HuH-7 (cell line): ENCODE results near the gene AKNA.

Source experiments
- DNase-seq: peaks from one replicate; pipeline ENCODE4 v3.0.0; 2011; ENCODE audit warnings: low spot score

Gene AKNA, protein sequence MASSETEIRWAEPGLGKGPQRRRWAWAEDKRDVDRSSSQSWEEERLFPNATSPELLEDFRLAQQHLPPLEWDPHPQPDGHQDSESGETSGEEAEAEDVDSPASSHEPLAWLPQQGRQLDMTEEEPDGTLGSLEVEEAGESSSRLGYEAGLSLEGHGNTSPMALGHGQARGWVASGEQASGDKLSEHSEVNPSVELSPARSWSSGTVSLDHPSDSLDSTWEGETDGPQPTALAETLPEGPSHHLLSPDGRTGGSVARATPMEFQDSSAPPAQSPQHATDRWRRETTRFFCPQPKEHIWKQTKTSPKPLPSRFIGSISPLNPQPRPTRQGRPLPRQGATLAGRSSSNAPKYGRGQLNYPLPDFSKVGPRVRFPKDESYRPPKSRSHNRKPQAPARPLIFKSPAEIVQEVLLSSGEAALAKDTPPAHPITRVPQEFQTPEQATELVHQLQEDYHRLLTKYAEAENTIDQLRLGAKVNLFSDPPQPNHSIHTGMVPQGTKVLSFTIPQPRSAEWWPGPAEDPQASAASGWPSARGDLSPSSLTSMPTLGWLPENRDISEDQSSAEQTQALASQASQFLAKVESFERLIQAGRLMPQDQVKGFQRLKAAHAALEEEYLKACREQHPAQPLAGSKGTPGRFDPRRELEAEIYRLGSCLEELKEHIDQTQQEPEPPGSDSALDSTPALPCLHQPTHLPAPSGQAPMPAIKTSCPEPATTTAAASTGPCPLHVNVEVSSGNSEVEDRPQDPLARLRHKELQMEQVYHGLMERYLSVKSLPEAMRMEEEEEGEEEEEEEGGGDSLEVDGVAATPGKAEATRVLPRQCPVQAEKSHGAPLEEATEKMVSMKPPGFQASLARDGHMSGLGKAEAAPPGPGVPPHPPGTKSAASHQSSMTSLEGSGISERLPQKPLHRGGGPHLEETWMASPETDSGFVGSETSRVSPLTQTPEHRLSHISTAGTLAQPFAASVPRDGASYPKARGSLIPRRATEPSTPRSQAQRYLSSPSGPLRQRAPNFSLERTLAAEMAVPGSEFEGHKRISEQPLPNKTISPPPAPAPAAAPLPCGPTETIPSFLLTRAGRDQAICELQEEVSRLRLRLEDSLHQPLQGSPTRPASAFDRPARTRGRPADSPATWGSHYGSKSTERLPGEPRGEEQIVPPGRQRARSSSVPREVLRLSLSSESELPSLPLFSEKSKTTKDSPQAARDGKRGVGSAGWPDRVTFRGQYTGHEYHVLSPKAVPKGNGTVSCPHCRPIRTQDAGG (N-terminal part only)

DNA sequence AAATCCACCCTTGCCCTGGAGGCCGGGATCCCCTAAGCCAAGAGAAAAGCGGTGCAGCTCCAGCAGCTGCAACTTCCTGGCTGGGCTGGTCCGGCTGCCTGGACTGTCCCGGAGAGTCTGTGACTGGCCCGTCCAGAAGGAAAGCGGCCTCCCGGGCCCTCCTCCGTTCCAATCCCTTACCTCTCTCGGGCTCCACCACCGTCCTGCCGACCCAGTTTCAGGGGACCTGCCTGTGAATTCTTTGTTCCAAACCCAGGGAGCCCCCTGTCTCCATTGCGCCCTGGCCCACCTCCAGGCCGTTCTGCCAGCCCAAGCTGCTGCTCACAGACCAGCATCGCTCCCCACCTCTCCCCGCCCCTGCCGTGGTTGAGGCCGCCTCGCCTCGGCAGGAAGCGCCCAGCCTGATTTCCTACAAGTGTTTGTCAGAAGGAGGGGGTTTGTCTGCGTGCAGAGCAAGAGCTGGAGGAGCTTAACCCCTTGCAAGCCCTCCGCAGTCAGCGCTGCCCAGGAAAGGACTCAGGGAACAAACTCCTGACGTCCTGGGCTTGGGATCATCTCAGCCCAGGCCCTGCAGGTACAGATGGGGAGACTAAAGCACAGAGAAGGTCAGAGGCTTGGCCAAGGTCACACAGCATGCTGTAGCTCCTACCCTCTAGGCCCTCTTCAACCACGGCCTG, at the start of gene AKNA:
TSS of gene AKNA (minus strand) at position 303 of the 677 bp plus-strand sequence. CDS start 6,649 bp downstream, outside the sequence.
- no peak for DNase-seq

DNA sequence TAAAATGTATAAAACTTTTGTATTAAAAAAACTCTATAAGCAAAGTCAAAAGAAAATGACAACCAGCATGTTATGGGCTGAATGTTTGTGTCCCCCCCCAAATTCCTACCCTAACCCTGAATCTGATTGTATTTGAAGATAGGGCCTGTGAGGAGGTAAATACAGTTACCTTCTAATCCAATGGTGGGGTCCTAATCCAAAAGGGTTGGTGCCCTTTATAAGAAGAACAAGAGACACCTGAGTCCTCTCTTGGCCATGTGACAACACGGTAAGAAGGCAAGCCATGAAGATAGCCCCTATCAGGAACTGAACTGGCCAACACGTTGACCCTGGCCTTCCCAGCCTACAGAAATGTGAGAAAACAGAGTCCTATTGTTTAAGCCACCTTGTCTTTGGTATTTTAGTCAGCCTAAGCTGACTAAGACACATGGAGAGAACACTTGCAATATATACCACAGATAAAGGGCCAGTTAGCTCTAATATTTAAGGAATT, 49.7 kb upstream of the AKNA start:
- DNase-seq, result no peak

DNA sequence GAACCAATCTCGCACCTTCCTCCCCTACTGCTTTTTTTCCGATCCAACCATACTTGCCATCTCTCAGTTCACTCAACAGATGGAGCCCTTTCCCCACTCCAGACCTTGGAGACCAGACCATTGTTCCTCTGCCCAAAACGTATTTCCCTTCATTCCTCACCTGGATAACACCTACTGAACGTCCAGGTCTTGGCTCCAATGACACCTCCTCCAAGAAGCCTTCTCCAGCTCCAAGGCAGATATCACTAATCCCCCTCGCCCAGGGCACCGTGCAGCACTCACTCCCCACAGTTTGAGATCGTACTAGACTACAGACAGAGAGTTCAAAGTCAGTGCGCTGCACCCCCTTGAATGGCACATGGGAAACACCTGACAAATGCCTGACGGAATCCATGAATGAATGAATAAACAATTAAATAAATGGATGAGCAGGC, 47.1 kb upstream of the AKNA start:
- peak; percentile 66 for DNase-seq

DNA sequence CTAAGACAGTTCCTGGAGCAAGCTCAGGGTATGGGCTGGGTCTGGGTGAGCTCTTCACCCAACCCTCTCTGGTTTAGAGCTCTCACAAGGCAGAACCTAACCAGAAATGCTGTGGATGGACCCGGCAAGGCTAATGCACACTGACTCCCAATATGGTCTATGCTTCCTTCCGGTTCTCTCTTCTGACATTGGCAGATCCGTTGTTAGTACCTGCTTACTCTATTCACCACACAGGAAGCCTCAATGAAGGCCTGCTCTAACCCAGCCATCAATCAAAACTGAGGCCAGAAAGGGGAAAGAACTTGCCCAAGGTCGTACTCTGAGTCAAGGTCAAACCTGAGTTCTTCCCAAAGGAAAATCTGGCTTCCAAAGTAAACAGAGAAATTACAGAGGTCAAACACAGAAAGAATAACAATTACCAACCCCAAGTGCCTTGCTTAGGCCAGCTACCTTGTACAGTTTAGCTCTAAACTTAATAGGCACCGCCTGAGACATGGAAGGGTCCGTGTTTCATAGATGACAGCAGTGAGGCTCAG, 46.0 kb upstream of the AKNA start:
- DNase-seq, result no peak

DNA sequence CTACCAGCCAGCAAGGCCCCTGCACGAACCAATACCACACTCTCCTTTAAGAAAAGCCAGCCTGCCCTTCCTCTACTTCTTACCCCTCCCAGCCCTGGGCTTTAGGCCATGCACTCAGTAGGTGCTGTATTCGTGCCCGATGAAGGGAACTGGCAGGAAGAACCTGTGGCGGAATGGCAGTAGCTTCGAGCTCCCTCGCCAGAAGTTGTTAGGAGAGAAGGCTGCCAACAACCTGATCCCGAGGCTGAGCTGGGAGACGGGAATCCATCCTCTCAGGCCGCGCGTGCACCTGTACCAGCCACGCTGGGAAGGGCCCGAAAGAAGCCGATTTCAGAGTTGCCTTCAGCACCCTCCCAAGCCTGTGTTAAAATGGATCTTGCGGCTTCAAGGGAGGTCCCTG, 45.3 kb upstream of the AKNA start:
- no peak for DNase-seq

DNA sequence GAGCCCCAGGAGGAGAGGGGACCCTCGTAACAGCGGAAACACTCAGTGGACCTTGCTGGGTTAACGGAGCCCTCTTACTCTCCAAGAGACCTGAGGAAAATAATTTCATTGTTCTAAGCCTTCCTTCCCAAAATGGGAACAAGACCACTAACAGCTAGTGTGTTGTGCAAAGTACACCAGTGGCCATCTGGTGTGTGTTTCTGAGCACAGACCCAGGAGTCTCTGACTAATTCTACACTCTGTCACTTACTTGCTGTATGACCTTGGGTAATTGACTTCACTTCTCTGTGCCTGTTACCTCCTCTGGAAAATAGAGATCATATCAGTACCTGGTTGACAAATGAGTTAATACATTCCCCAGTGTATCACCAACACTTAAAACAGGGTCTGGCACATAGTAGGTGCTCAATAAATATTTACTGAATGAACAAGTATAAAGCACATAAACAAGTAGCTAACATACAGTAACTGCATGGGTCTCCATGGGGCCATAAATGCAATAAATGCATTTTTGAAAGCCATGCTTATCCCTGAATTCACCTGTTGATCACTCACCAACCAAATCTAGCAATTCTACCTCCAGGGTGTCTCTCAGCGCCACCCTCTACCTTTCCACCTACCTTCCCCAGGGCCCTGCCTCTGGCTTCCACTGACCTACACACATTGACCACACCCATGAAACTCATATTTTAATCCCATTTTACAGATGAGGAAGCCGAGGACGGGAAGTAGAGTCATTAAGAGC, 44.7 kb upstream of the AKNA start:
- no peak for DNase-seq

DNA sequence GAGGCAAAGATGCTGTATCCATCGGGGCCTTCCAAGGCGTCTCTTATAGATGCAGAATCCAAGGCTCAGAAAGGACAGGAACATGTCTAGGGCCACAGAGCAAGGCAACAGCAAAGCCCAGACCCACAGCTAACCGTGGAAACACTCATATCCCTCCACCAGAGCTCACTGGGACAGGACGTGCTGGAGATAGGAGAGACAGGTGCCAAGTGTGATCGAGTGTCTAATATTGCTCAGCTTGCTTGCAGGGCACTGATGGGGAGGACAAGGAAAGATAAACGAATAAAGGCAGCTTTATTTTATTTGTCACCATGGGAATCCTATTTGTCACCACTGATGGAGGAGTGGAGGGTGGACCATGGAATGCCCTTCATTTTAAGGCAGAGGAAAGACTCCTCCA, 44.0 kb upstream of the AKNA start:
- no peak for DNase-seq

DNA sequence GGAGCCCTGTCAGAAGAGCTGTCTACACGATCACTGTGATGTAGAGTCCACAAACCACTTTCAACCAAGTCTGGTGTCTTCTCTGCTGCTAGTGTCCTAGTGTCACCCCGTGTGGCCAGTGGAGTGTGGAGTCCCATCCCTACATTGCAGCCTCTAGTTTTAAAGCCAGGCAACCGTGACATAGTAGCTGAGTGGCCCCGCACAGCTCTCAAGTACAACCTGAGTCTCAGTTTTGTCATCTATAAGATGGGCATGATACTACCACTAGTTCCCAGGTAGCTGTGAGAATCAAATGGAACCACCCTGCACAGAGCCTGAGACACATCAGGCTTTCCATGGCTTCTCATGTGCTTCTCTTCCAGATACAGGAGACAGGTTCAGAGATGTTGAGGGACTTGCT, 43.2 kb upstream of the AKNA start:
- no peak for DNase-seq

DNA sequence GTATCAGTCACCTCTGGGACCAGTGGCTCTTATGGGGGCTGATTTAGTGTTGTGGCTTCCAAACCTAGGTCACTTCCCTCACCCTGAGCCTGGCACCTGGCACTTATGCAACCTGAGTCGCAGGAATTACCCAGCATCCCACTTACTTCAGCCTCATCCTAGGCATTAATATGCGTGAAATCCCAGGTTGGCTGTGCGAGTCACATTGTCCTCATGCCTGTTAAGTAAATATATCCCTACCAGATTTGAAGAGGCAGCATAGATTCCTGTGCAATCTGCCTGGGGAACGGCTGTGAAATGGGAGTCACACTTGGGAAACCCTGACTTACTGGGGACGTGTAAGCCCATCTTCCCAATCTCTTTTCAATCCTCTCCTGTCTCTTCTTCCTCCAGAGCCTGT, 42.7 kb upstream of the AKNA start:
- no peak for DNase-seq

DNA sequence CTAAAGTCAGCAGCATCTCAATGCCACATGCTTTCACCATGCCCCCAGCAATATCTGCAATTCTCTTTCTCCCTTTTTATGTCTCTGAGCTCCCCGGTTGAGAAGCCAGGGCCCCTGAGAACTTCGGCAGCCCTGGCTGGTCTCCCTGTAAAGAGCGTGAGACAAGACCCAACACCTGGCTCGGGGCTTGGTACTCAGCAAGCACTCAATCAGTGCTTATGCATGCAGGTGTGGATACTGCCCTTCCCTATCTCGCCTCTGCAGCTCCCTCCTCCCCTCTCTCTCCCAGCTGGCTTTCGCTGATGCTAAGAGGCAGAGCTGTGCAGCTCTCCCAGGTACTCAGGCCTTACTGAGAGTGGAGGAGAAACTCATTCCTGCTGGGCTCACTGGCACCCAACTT, 41.7 kb upstream of the AKNA start:
- no peak for DNase-seq

DNA sequence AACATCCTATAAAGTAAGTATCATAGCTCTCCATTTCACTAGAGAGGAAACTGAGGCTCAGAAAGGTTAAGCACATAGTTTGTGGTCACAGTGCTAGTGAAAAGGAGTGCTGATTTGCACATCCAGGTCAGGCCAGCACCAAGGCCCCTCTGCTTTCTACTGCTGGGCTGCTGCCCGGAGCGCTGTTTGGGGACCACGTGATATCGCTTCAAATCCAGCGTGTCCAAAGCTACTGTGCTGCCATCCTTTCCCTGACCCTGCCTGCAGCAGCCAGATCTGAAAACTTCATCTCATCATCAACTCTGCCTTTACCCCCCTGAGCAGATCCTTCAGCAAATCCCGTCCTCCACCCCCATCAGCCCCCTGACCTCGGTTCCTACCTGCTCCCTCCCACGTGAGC, 40.7 kb upstream of the AKNA start:
- no peak for DNase-seq

DNA sequence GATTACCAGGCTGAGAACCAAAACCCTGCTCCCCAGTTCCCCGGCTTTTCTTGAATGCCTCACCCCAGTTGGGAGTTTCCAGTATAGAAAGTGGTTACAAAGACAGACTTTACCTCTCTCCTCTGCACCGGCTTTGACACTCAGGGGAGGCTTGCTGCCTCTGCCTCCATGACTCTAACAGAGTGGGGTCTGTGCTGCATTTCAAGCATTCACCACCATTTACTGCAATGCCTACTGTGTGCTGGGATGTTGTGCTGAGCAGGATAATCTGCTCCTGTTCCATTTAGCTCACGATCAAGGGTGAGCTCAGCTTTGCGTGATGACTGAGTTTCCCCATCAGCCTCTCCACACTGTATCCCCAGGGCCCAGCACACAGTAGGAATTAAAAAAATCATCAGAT, 39.9 kb upstream of the AKNA start:
- DNase-seq, result no peak

DNA sequence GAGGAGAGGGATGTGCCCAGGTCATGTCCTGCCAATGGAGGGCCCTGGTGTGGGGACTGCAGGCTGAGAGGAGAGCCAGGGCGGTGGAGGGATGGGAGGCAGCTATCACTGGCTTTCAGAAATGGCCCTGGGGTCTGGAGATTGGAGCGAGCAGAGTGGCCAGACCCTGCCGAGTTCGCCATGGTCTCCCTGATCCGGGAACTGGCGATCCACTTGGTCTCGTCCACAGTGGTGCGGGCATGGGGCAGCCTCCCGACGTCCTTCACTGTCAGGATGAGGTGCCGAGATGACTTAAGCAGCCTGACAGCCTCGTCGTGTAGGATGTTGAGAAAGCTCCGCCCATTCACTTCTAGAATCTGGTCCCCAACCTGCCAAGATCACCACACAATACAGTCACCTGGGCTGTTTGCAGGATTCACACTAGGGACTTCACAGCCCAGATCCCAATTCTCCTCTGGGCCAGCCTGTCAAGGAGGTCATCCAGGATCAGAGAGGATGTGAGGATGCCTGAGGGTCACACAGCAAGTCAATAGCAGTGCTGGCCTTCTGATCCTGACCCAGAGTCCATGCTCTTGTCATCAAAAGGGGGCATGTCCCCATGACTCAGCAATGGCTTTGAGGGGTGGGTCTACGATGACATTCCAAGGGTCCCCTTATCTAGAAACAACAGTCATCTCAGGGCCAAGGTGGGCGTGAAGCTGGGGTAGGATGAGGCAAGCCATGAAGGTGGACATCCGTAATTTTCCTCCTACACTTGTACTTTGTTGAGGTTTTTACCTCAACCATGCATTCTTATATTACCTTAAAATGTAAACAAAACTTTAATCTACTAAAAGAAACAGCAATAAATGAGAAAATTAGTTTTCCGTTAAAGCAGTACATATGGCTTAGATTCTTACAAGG, 38.5 kb upstream of the AKNA start:
- DNase-seq, result no peak

DNA sequence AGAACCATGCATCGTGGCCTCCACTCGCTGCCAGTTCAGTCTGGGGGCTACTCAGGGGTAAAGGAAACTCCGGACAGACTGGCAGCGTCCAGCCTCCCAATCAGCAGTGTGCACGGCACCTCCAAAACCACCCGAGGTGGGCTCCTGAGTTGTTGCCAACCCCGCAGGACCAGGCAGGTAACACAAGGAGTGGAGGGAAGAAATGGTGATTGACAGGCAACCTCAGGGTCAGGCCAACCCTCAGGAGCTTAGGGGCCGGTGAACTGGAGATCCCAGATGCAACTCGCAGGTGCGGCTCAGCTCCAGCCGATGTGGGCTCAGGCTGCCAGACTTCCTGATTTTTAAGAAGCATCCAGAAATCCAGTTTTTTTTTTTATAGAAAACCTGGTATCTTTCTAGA, 37.3 kb upstream of the AKNA start:
- no peak for DNase-seq

DNA sequence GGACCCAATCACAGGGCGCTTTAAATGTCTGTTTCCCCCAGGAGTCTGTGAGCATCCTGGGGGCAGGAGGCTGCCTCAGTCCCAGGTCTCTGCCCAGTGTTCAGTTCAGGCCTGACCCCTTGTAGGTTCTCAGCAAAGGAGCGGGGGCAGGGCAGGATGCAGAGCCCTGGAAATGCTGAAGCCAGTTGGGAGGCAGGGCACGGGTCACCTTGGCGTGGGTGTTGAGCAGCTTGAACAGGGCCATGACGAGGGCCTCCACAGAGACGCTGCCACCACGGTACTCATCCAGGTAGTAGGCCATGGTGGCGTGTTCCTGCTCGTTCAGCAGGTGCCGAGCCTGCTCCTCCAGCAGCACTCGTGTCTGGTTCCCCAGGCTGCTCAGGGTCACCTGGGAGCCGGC, 36.3 kb upstream of the AKNA start:
- no peak for DNase-seq

DNA sequence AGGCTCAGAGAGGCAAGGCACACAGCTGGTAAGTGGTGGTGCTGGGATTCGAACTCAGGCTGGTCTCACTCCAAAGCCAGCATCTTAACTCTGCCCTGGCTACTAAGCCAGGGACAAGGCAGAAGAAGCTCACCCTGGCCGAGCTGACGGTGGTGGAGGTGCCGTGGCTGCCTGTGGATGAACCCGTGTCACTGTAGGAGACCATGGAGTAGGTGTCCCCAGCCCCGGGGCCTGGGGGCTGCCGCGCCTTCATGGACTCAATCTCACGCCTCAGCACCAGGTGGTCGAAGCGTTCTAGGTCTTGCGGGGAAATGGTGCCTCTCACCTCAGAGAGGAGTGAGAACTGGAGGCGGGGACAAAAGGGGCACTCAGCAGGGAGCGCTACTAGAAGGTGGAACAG, 35.4 kb upstream of the AKNA start:
- DNase-seq, result no peak

DNA sequence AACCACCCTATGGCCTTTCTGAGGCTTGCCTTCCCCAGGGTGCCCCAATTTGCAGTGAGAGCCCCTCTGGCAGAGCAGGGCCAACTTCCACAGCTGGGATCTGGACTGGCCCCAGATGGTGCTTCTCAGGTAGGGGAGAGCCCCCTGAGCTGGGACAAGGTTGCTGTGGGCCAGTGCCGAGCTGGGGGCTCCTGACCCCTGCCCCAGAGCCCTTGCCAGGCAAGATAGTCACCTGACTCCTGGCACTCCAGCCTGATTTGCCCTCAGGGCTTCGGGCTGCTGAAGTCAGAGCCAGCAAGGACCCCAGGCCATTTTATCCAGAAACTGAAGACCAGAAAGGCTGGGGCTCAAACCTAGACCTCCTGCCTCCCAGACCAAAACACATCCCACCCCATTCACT, 33.4 kb upstream of the AKNA start:
- no peak for DNase-seq

DNA sequence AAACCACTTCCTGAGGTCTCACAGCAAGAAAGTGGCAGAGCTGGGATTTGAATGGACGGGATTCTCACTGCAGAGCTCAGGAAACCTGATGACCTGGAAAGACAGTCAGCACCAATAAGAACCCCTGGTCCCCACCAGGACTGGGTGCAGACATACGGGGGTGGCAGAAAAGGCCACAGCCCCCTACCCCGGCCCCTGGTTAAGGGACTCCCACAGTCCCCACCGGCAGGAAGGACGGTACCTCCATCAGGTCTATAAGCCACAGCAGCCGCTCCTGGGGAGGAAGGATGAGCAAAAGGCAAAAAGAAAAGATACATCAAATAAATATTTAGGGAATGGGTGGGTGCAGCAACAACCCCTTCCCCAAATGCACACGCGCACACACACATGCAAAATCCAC, 32.0 kb upstream of the AKNA start:
- no peak for DNase-seq

DNA sequence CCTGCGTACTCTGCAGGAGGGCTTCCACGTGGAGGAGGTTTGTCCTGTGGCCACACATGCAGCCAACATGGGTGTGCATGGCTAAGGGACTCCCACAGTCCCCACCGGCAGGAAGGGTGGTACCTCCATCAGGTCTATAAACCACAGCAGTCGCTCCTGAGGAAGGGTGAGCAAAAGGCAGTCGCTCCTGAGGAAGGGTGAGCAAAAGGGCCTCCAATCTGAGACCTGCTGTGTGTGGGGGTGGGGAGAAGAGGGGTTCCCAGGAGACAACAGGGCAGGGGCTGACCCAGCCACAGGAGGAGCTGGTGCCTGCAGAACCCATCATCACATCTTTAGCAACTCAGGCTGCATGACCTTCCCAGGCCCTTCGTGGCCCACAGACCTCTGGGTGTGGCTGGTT, 30.3 kb upstream of the AKNA start:
- DNase-seq, result no peak

DNA sequence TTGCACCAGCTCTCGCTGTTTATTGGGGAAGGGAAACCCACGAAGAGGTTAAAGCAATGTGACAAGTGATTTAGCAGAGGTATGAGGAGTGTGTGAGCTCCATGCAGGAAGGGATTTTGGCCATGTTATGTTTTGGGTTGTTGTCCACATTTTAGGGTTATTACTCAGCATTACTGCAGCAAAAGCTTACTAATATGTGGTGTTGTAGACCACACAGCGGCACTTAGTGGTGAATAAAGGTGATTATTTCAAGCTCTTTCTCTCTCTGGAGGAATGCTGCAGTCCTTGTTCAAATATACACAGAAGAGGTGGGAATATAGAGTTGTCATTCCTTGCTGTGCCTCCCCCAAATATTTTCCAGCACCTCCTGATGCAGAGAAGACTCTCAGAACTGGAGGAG, 29.7 kb upstream of the AKNA start:
- DNase-seq, result no peak
